ENCODE measurements around the gene CERS6.
A peak's percentile ranks its signal among the peaks of the same experiment; 100 is the strongest.

CERS6 gene

DNA sequence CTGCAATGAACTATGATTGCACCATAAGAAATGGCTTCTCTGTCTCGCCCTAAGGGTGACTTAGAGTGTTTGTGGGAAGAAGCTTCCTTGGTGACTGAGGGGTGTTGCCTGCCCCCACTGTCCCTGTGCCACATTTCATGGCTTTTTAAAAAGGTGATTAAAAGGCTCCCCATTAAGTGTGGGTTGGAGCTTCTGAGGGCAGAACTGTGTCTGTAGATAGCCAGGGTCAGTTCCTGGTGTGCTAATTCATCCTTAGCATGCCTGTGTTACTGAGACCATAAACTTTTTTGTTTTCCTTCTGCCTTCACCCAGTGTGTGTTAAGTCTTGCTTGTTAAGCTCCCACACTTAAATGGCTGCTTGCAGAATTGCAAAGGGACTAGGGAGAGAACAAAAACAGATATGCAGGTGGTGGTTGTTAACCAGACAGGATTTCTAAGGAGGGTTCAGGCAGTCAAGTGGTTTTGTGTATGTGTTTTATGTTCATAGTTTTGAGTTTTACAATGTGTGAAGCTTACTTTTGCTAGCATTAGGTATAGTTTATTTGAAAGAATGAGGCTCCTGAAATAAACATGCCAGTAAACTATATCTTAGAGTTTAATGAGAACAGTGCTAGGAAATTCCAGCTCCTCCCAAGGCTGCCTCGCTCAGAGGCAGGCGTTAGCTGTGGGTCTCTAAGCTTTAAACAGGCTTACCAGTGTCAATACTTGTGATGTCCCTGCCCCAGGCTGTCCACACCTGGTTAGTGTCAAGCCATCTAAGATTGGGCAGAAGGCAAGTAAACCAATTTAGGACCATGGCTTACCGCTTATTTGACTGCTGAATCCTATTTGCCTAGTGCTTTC, 14.5 kb downstream of the CERS6 start:
- H3K4me1 ChIP-seq (ENCODE audit: control insufficient read depth in 1 of 2, insufficient read depth in 2 of 2, low read length in 2 of 2) = peaks cover 29 to 37% of the 10 kb centered on the region in 2 donors
- H3K27ac ChIP-seq (ENCODE audit: low read length) = no peak overlapping the region
- H3K27me3 ChIP-seq (ENCODE audit: low read depth, low read length) = no peaks in the 10 kb centered on the region
- no peaks in the 10 kb centered on the region for H3K9me3 ChIP-seq (ENCODE audit: control insufficient read depth in 1 of 2, low read length in 2 of 2)
- H3K4me3 ChIP-seq (ENCODE audit: low read depth in 1 of 2, low read length in 2 of 2) = no peak overlapping the region
- H3K36me3 ChIP-seq (ENCODE audit: control insufficient read depth in 1 of 2, insufficient read depth in 2 of 2, low read length in 2 of 2) = no peaks in the 10 kb centered on the region

GRCh38 chr2:168471163-168471475, 15.0 kb downstream of the CERS6 start:
- Histone ChIP-seq H3K27me3 (ENCODE audit: low read depth, low read length) (no peaks in the 10 kb centered on the region), H3K9me3 (ENCODE audit: control insufficient read depth in 1 of 2, low read length in 2 of 2) (no peaks in the 10 kb centered on the region), H3K4me3 (ENCODE audit: low read depth in 1 of 2, low read length in 2 of 2) (no peak overlapping the region), H3K4me1 (ENCODE audit: control insufficient read depth in 1 of 2, insufficient read depth in 2 of 2, low read length in 2 of 2) (peaks cover 25 to 37% of the 10 kb centered on the region in 2 donors), H3K27ac (ENCODE audit: low read length) (no peak overlapping the region), H3K36me3 (ENCODE audit: control insufficient read depth in 1 of 2, insufficient read depth in 2 of 2, low read length in 2 of 2) (no peaks in the 10 kb centered on the region)

DNA sequence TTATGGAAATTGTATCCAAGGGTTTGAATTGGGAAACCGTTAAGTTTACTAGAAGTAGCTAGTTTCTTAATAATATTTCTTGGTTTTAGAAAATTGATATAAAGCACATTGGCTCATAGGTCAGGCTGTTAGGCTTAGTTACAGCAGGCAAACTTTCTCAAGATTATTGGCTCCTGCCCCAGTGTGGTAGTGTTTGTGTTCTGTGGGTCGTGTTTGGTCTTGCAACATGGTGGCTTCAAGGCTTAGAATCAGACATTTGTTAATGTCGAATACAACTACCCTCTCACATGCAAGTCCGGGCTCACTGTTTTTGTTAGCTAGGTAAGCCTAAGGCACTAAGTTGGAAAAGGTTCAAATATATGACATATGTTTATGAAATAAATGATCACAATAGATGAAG, 19.6 kb downstream of the CERS6 start:
- Histone ChIP-seq H3K4me3 (ENCODE audit: low read depth in 1 of 2, low read length in 2 of 2) (no peak overlapping the region), H3K4me1 (ENCODE audit: control insufficient read depth in 1 of 2, insufficient read depth in 2 of 2, low read length in 2 of 2) (peaks cover 0 to 3% of the 10 kb centered on the region in 2 donors), H3K27ac (ENCODE audit: low read length) (no peak overlapping the region), H3K27me3 (ENCODE audit: low read depth, low read length) (no peaks in the 10 kb centered on the region), H3K9me3 (ENCODE audit: control insufficient read depth in 1 of 2, low read length in 2 of 2) (no peaks in the 10 kb centered on the region), H3K36me3 (ENCODE audit: control insufficient read depth in 1 of 2, insufficient read depth in 2 of 2, low read length in 2 of 2) (no peaks in the 10 kb centered on the region)

DNA sequence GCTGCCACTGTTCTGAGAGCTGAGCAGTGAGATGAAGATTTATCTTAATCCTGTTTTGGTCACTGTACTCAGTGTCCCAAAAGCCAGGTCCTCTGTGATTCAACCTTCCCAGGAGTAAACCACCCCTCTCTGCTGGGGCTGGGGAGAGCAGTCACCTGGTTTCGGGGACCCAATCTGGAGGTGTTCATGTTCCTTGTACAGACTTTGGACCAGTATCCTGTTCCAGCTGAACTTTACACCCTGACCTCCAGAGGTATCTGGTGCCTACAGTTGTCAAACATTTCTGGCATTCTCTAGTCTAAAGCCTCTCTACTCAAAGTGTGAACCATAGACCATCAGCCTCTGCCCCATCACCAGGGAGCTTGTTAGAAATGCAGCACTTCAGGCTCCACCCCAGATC, 22.1 kb downstream of the CERS6 start:
- Histone ChIP-seq H3K36me3 (ENCODE audit: control insufficient read depth in 1 of 2, insufficient read depth in 2 of 2, low read length in 2 of 2) (no peaks in the 10 kb centered on the region), H3K4me1 (ENCODE audit: control insufficient read depth in 1 of 2, insufficient read depth in 2 of 2, low read length in 2 of 2) (peaks cover 0 to 3% of the 10 kb centered on the region in 2 donors), H3K4me3 (ENCODE audit: low read depth in 1 of 2, low read length in 2 of 2) (no peak overlapping the region), H3K27me3 (ENCODE audit: low read depth, low read length) (no peaks in the 10 kb centered on the region), H3K9me3 (ENCODE audit: control insufficient read depth in 1 of 2, low read length in 2 of 2) (no peaks in the 10 kb centered on the region), H3K27ac (ENCODE audit: low read length) (no peak overlapping the region)

DNA sequence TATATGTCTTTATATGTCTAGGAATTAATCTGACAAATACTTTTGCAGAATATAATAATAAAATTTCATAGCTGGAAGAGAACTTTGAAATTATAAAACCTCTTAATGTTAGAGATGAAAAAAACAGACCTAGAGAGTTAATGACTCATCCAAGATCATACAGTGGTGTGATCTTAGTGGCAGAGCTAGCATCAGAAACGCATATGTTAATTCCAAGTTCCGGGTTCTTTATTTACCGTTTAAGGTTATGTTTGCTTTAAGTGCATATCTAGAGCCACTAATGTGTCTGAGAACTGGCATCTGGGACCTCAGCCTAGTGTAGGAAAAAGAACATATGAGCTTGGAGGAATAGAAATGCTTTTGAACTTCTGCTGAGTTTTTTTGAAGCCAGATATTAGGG, 24.3 kb downstream of the CERS6 start:
- peaks cover 0 to 3% of the 10 kb centered on the region in 2 donors for H3K4me1 ChIP-seq (ENCODE audit: control insufficient read depth in 1 of 2, insufficient read depth in 2 of 2, low read length in 2 of 2)
- H3K27ac ChIP-seq (ENCODE audit: low read length) = no peak overlapping the region
- H3K27me3 ChIP-seq (ENCODE audit: low read depth, low read length) = no peaks in the 10 kb centered on the region
- H3K4me3 ChIP-seq (ENCODE audit: low read depth in 1 of 2, low read length in 2 of 2) = no peak overlapping the region
- no peaks in the 10 kb centered on the region for H3K36me3 ChIP-seq (ENCODE audit: control insufficient read depth in 1 of 2, insufficient read depth in 2 of 2, low read length in 2 of 2)
- no peaks in the 10 kb centered on the region for H3K9me3 ChIP-seq (ENCODE audit: control insufficient read depth in 1 of 2, low read length in 2 of 2)

GRCh38 chr2:168480825-168481585, 24.9 kb downstream of the CERS6 start:
- Histone ChIP-seq H3K4me3 (ENCODE audit: low read depth in 1 of 2, low read length in 2 of 2) (no peak overlapping the region), H3K27ac (ENCODE audit: low read length) (no peak overlapping the region), H3K27me3 (ENCODE audit: low read depth, low read length) (no peaks in the 10 kb centered on the region), H3K9me3 (ENCODE audit: control insufficient read depth in 1 of 2, low read length in 2 of 2) (no peaks in the 10 kb centered on the region), H3K4me1 (ENCODE audit: control insufficient read depth in 1 of 2, insufficient read depth in 2 of 2, low read length in 2 of 2) (no peaks in the 10 kb centered on the region), H3K36me3 (ENCODE audit: control insufficient read depth in 1 of 2, insufficient read depth in 2 of 2, low read length in 2 of 2) (no peaks in the 10 kb centered on the region)

- Histone ChIP-seq H3K27ac (ENCODE audit: low read length) (no peak overlapping the region), H3K9me3 (ENCODE audit: control insufficient read depth in 1 of 2, low read length in 2 of 2) (no peaks in the 10 kb centered on the region), H3K4me3 (ENCODE audit: low read depth in 1 of 2, low read length in 2 of 2) (no peak overlapping the region), H3K36me3 (ENCODE audit: control insufficient read depth in 1 of 2, insufficient read depth in 2 of 2, low read length in 2 of 2) (no peaks in the 10 kb centered on the region), H3K27me3 (ENCODE audit: low read depth, low read length) (no peaks in the 10 kb centered on the region), H3K4me1 (ENCODE audit: control insufficient read depth in 1 of 2, insufficient read depth in 2 of 2, low read length in 2 of 2) (no peaks in the 10 kb centered on the region)
These were observed 26.2 kb downstream of the CERS6 start for GRCh38 chr2:168482269-168482668.

GRCh38 chr2:168482952-168483831, 27.1 kb downstream of the CERS6 start:
- Histone ChIP-seq H3K27ac (ENCODE audit: low read length) (no peak overlapping the region), H3K36me3 (ENCODE audit: control insufficient read depth in 1 of 2, insufficient read depth in 2 of 2, low read length in 2 of 2) (no peaks in the 10 kb centered on the region), H3K27me3 (ENCODE audit: low read depth, low read length) (no peaks in the 10 kb centered on the region), H3K9me3 (ENCODE audit: control insufficient read depth in 1 of 2, low read length in 2 of 2) (no peaks in the 10 kb centered on the region), H3K4me3 (ENCODE audit: low read depth in 1 of 2, low read length in 2 of 2) (no peak overlapping the region), H3K4me1 (ENCODE audit: control insufficient read depth in 1 of 2, insufficient read depth in 2 of 2, low read length in 2 of 2) (no peaks in the 10 kb centered on the region)

GRCh38 chr2:168486477-168486876, 30.4 kb downstream of the CERS6 start:
- no peaks in the 10 kb centered on the region for H3K27me3 ChIP-seq (ENCODE audit: low read depth, low read length)
- H3K4me1 ChIP-seq (ENCODE audit: control insufficient read depth in 1 of 2, insufficient read depth in 2 of 2, low read length in 2 of 2) = peaks cover 0 to 10% of the 10 kb centered on the region in 2 donors
- H3K9me3 ChIP-seq (ENCODE audit: control insufficient read depth in 1 of 2, low read length in 2 of 2) = no peaks in the 10 kb centered on the region
- no peaks in the 10 kb centered on the region for H3K36me3 ChIP-seq (ENCODE audit: control insufficient read depth in 1 of 2, insufficient read depth in 2 of 2, low read length in 2 of 2)
- H3K4me3 ChIP-seq (ENCODE audit: low read depth in 1 of 2, low read length in 2 of 2) = no peak overlapping the region
- no peak overlapping the region for H3K27ac ChIP-seq (ENCODE audit: low read length)

GRCh38 chr2:168490015-168490874, 34.2 kb downstream of the CERS6 start:
- Histone ChIP-seq H3K27ac (ENCODE audit: low read length) (peak overlapping the region; percentile 28), H3K4me1 (ENCODE audit: control insufficient read depth in 1 of 2, insufficient read depth in 2 of 2, low read length in 2 of 2) (peaks cover 0 to 10% of the 10 kb centered on the region in 2 donors), H3K4me3 (ENCODE audit: low read depth in 1 of 2, low read length in 2 of 2) (peak overlapping the region; percentile 23 to 40), H3K36me3 (ENCODE audit: control insufficient read depth in 1 of 2, insufficient read depth in 2 of 2, low read length in 2 of 2) (no peaks in the 10 kb centered on the region), H3K9me3 (ENCODE audit: control insufficient read depth in 1 of 2, low read length in 2 of 2) (no peaks in the 10 kb centered on the region), H3K27me3 (ENCODE audit: low read depth, low read length) (no peaks in the 10 kb centered on the region)

Measured in muscle layer of duodenum (tissue), 2 donors.